ENCODE results near the gene MYH15. TPM values are rescaled to one million over a fixed set of nuclear protein-coding genes. Genes with fewer than 3 reads are reported as not detected.
A peak's percentile ranks its signal among the peaks of the same experiment; 100 is the strongest.

MYH15 gene
- total RNA-seq, 3 donors from 2014 or later, result 0.28 to 0.46 (median 0.46) TPM

- intact Hi-C loops (cut with DNase I, micrococcal nuclease), result loop anchor here in 1 of 2 donors (5.0 kb wide), 1 partner anchor 109 kb away; the partner anchor contains the start of gene HHLA2
- ATAC-seq, result no peak
Observed at GRCh38 chr3:108406063-108406660, 104.2 kb downstream of the MYH15 start.

DNA sequence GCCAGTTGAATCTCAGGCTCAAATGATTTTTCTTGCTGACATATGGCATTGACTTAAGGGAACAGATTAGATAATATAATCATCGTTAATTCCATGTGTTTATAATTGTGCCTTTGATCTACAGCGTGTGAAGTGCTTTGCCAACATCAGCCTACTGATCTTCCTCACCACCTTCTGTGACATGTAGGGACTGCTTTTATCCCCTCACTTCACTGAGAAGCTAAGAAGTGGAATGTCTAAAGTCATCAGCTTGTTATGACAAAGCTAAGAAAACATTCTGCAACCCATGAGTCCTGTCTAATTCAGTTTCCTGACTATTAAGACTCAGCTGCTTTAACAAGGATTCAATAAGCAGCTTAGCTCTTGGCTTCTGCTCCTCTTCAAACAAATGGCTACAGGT, 106.0 kb downstream of the MYH15 start:
- Histone ChIP-seq H3K9me3 (no peaks in the 10 kb centered on the region), H3K4me3 (no peak overlapping the region), H3K4me1 (ENCODE audit: low read depth) (peaks cover 30% of the 10 kb centered on the region), H3K36me3 (ENCODE audit: low read depth) (no peaks in the 10 kb centered on the region)
- no peak for DNase-seq
- no peak for ATAC-seq
- intact Hi-C loops (cut with DNase I, micrococcal nuclease), result no loop called here
- TF ChIP-seq, protein P1, sequence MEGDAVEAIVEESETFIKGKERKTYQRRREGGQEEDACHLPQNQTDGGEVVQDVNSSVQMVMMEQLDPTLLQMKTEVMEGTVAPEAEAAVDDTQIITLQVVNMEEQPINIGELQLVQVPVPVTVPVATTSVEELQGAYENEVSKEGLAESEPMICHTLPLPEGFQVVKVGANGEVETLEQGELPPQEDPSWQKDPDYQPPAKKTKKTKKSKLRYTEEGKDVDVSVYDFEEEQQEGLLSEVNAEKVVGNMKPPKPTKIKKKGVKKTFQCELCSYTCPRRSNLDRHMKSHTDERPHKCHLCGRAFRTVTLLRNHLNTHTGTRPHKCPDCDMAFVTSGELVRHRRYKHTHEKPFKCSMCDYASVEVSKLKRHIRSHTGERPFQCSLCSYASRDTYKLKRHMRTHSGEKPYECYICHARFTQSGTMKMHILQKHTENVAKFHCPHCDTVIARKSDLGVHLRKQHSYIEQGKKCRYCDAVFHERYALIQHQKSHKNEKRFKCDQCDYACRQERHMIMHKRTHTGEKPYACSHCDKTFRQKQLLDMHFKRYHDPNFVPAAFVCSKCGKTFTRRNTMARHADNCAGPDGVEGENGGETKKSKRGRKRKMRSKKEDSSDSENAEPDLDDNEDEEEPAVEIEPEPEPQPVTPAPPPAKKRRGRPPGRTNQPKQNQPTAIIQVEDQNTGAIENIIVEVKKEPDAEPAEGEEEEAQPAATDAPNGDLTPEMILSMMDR (IDR thresholded peaks at IDR 0.05), result no peak

More at GRCh38 chr3:108406063-108406660, 104.2 kb downstream of the MYH15 start:
- no peaks in the 10 kb centered on the region for H3K9me3 ChIP-seq
- H3K4me1 ChIP-seq (ENCODE audit: low read depth), result peaks cover 30% of the 10 kb centered on the region
- no peak overlapping the region for H3K4me3 ChIP-seq
- DNase-seq, result no peak
- TF ChIP-seq, protein P1 (IDR thresholded peaks at IDR 0.05), result no peak
- no peaks in the 10 kb centered on the region for H3K36me3 ChIP-seq (ENCODE audit: low read depth)

- TF ChIP-seq, protein P1 (IDR thresholded peaks at IDR 0.05), result no peak
Observed at GRCh38 chr3:108403686-108404345, 106.6 kb downstream of the MYH15 start.

DNA sequence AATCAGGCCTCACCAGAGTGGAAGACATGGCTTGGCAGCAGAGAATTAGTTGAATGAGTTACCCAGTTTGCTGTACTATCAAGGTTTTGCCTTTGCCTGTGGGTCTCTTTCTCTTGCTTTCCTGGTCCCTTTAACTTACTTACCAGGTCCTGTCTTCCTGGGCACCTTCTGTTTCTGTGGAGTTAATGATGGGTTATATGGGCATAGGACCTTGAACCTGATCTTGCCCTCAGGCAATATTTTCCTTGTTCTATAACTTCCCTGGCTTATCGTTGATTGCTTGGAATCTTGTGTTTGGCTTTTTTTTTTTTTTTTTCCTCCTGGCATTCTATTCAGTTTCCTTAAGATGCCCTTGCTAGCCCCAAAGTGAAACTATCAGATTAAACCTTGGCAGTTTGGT, 107.2 kb downstream of the MYH15 start:
- Histone ChIP-seq H3K9me3 (no peaks in the 10 kb centered on the region), H3K4me3 (no peak overlapping the region), H3K36me3 (ENCODE audit: low read depth) (no peaks in the 10 kb centered on the region), H3K4me1 (ENCODE audit: low read depth) (peaks cover 30% of the 10 kb centered on the region)
- intact Hi-C loops (cut with DNase I, micrococcal nuclease), result no loop called here
- ATAC-seq (peak; percentile 65), DNase-seq (peak in 1 of 3 donors; percentile 58)
- TF ChIP-seq, protein P1 (IDR thresholded peaks at IDR 0.05), result no peak

More at GRCh38 chr3:108403686-108404345, 106.6 kb downstream of the MYH15 start:
- Histone ChIP-seq H3K4me1 (ENCODE audit: low read depth) (peaks cover 30% of the 10 kb centered on the region), H3K36me3 (ENCODE audit: low read depth) (no peaks in the 10 kb centered on the region), H3K9me3 (no peaks in the 10 kb centered on the region), H3K4me3 (no peak overlapping the region)
- ATAC-seq (no peak), DNase-seq (no peak)
- intact Hi-C loops (cut with DNase I, micrococcal nuclease), result no loop called here

DNA sequence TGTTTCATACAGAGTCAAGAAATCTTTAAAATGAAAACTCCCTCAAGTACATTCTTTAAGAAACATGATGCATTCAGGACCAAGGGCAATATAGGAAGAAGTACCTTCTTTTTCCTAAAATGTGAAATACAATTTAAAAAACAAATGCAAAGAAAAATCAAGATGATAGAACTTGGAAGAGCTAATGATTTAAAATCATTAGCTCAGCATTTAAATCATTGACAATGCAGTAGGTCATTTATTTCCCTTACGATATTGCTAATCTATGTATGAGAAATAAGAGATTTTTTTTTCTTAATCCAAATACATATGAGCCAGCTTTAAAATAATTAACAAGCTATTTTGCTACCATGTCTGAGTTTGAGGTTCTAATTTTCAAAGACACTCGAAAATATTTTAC, 108.6 kb downstream of the MYH15 start:
- TF ChIP-seq, protein P1 (IDR thresholded peaks at IDR 0.05), result no peak
- ATAC-seq, result no peak
- intact Hi-C loops (cut with DNase I, micrococcal nuclease), result no loop called here
- DNase-seq, result no peak
- H3K9me3 ChIP-seq, result no peaks in the 10 kb centered on the region
- no peak overlapping the region for H3K4me3 ChIP-seq
- no peaks in the 10 kb centered on the region for H3K36me3 ChIP-seq (ENCODE audit: low read depth)
- peaks cover 30% of the 10 kb centered on the region for H3K4me1 ChIP-seq (ENCODE audit: low read depth)
